CD4-positive, alpha-beta T cell treated with Interleukin-17A for 4 hours (primary cell): ENCODE measurements around the gene SYNDIG1.

Source experiments
- DNase-seq: peaks from one replicate; pipeline ENCODE4 v3.0.0-alpha.2; 2020; ENCODE audit warnings: mixed read lengths

The SYNDIG1 gene

GRCh38 chr20:24640276-24640675 is 170.8 kb downstream of the SYNDIG1 start:
- DNase-seq: no peak

- DNase-seq: no peak
Measured at GRCh38 chr20:24640686-24641085, 171.3 kb downstream of the SYNDIG1 start.

GRCh38 chr20:24643731-24644626 is 174.6 kb downstream of the SYNDIG1 start:
- DNase-seq: no peak

- DNase-seq: no peak
Measured at GRCh38 chr20:24646321-24646720, 176.9 kb downstream of the SYNDIG1 start.

GRCh38 chr20:24647713-24648112 is 178.3 kb downstream of the SYNDIG1 start:
- DNase-seq: no peak

- no peak for DNase-seq
Measured at GRCh38 chr20:24648481-24648880, 179.1 kb downstream of the SYNDIG1 start.

GRCh38 chr20:24648919-24649318 is 179.5 kb downstream of the SYNDIG1 start:
- no peak for DNase-seq

GRCh38 chr20:24649787-24650490 is 180.5 kb downstream of the SYNDIG1 start:
- no peak for DNase-seq

GRCh38 chr20:24651171-24651975 is 181.9 kb downstream of the SYNDIG1 start:
- no peak for DNase-seq

GRCh38 chr20:24651976-24652345 is 182.5 kb downstream of the SYNDIG1 start:
- no peak for DNase-seq

- no peak for DNase-seq
Measured at GRCh38 chr20:24653306-24653705, 183.9 kb downstream of the SYNDIG1 start.

- no peak for DNase-seq
Measured at GRCh38 chr20:24654425-24654824, 185.0 kb downstream of the SYNDIG1 start.

- no peak for DNase-seq
Measured at GRCh38 chr20:24656391-24656790, 187.0 kb downstream of the SYNDIG1 start.

GRCh38 chr20:24657196-24657595 is 187.8 kb downstream of the SYNDIG1 start:
- no peak for DNase-seq

- DNase-seq: no peak
Measured at GRCh38 chr20:24657878-24658620, 188.6 kb downstream of the SYNDIG1 start.

GRCh38 chr20:24658920-24659660 is 189.7 kb downstream of the SYNDIG1 start:
- DNase-seq: no peak

GRCh38 chr20:24659835-24660234 is 190.4 kb downstream of the SYNDIG1 start:
- DNase-seq: no peak

GRCh38 chr20:24660651-24661050 is 191.2 kb downstream of the SYNDIG1 start:
- no peak for DNase-seq

GRCh38 chr20:24661255-24661654 is 191.8 kb downstream of the SYNDIG1 start:
- no peak for DNase-seq

GRCh38 chr20:24662322-24662721 is 192.9 kb downstream of the SYNDIG1 start:
- DNase-seq: no peak

- DNase-seq: no peak
Measured at GRCh38 chr20:24662752-24663365, 193.4 kb downstream of the SYNDIG1 start.
